NCI-H1417 treated with DMSO at 0.1 percent for 48 hours (cell line): ENCODE measurements around the gene RPL18.
"Not testable (repeated sequence)": the region's sequence is repeated elsewhere in the genome, so short reads cannot be mapped to it uniquely, and the experiment has no call there.

Source experiments
- DNase-seq: peaks from one replicate; lab custom pipeline; 2025; lab: John Stamatoyannopoulos, UW

RPL18 gene

DNA sequence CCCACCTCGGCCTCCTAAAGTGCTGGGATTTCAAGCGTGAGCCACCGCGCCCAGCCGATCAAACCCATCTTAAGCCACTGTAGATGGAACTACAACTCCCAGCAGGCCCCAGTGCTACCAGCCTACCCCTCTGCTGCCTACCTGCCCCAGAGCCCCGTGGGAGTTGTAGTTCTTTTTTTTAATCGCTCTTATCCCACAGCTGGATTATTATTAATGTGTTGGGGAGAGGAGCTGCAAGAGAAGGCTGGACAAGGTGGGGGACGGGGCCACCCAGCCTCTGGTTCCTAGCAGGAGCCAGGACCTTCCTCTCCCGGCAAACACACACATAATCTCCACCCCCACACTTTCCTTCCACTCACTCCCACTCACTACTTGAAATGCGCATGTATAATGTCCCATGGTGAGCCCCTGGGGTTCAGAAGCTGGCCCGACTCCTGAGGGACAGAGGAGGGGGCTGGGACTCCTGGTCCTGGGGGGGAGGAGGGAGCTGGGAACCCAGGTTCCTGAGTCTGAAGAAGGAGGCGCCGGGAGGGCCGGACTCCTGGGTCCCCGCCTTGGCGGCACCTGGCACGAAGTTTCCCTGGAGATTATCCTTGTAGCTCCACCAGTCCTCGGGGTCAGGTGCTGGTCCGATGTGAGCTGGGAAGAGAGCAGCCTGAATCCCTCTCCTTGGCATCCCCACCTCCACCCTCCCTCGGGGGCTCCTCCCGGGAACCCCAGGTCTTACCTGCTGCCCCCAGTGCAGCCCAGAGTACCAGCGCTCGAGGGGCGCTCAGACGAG, 26.1 kb upstream of the RPL18 start:
- DNase-seq: peak; percentile 26

DNA sequence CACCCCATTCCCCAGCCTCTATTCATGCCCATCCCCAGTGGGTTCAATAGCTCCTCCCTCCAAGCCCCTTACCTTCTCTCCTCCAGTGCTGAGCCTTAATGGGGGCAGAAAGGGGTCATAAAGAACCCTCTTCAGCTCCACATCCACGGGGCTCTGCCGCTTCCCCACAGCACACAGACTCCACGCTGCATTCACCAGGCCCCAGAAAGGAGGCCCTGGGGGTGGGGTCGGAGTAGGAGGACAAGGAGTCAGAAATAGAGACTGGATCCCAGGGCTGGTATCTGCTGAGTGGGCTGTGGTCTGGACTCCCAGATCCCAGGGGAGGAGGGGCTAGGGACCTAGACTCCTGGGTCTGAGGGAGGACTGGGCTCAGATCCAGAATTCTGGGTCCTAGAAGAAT, 25.4 kb upstream of the RPL18 start:
- DNase-seq: no peak

DNA sequence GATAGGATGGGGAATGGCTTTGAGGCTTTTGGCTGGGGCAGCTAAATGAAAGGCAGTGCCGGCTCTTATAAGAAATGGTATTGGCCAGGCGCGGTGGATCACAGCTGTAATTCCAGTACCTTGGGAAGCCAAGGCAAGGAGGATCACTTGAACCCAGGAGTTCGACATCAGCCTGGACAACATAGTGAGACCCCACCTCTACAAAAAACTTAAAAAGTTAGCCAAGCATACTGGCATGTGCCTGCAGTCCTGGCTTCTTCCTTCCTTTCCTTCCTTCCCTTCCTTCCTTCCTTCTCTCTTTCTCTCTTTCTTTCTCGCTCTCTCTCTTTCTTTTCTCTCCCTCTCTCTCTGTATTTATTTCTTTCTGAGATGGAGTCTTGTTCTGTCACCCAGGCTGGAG, 23.9 kb upstream of the RPL18 start:
- no peak for DNase-seq

DNA sequence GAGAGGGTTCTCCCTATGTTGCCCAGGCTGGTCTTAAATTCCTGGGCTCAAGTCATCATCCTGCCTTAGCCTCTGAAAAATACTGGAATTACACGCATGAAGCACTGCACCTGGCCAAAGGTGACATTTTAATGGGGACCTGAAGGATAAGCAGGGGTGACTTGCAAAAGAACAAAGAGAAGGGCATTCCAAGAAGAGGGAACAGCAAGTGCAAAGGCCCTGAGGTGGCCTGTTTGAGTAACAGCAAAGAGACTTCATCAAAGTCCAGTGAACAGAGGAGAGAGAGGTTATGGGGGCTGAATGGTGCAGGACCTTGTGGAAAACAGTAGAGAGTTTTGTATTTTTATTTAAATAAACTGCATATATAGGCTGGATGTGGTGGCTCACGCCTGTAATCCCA, 22.9 kb upstream of the RPL18 start:
- no peak for DNase-seq

DNA sequence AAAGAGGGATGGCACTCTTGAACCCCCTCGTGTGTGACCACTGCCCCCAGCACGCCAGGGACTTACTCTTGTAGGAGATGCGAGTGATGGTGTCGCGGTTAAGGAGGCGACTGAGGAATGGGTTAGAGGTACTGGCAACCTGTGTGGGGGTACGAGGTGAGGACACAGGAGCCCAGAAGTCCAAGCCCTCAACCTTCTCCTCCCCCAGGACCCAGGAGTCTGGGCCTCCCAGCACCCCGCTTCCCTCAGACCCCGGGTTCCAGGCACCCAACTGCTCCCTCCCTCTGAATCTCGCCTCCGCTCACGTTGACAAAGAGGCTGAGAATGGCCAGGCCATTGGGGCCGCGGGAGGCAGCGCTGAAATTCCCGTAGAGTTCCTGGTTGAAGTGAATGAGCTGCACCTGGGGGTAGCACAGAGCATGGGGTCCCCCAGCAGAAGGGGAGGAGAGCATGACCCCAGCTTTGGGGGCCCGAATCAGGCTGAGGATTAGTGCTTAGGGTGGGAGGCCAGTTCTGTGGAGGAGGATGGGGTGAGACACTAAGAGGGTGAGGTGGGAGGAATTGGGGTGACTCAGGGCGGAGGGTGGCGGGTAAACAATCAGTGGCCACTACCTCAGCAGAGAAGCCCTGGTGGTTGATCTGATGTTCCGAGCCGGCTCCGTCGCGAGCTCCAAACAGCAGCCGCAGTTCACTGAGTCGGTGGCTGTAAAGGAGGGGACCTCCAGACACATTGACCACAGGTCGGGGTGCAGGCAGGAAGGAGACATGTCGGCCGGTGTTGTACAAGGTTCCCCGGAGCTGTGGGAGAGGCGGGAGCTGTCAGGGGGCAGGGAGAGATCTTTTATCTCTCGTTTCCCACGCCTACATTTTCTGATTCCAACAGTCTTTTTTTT, 20.8 kb upstream of the RPL18 start:
- no peak for DNase-seq

DNA sequence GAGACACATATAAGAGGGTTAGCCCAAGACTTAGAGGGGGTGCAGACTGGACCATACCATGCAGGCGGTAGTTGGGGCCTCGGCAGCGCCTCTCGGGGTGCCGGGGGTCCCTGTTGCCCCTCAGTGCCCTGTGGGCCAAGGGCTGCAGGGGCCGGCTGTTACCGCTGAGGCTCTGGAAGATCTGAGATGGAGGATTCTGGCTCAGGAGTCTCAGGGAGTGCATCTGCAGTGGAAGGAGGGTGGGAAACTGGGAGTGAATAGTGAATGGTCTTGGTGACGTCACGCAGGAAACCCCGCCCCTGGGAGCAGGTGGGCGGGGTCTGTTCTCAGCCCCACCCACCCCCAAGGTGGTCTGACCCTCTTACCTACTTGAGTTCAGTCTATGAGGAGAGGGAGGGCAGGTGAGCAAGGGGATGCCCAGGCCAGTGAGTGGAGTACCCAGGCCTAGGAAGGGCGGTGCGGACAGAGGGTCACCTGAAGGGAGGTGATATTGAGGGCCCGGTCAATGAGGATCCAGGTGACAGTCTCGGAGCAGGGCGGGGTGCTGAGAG, 19.9 kb upstream of the RPL18 start:
- no peak for DNase-seq

DNA sequence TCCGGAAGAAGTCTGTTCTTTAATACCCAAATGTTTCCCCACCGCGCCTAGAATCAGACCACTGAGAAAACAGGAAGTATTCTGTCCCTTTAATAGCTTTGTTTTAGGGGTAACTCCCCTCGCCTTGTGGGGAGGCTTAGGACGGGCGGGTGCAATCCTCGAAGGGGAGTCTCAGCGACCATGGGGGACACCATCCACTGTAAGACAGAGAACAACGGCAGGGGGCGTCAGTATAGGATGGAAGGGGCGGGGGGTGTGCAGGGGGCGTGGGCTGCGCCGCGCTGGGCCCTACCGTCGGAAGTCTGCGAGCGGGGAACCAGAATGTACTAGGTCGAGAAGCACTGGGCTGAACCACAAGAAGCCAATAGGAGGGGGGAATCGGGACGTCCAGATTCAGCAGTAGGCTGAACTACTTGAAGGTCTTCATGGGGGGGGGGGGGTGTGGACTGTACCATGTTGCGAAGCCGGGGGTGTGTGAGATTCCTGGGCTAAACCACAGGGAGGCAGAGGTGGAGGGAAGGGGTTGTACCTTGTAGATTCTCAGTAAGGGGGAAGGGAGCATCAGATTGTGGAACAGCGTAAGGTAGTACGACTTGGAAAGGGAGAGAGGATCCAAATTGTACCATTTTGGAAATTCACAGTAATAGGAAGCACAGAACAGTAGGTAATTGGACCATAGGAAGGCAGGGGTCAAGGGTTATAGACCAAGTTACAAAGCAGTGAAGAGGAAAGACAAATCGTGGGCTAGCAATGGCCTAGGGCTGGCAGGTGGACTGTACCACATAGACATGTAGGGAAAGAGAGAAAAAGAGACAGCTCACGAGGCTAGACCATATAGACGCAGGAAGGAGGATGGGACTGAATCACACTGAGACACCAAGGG, 19.2 kb upstream of the RPL18 start:
- peak; percentile 83 for DNase-seq

DNA sequence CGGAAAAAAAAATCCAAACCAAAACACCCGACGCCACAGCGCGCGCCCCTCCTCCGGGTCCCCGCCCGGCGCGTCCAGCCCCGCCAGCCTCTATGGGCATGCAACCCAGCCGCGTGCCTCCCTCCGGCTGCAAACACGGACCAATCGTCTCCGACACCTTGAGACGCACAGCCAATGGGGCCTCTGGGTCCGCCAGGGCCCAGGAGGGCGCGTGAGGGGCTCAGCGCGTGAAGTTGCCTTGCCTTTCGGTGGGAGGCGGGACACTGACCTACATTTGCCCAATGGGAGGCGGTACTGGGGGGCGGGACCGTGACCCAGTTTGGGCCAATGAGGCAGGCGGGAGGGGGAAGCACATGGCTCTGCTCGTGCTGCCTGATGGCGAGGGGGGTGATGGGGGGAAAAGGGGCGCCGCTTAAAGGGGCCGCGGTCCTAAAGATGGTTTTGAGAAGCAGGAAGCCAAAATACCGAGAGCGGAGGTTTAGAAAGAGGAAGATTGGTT, 18.5 kb upstream of the RPL18 start:
- peak; percentile 85 for DNase-seq

DNA sequence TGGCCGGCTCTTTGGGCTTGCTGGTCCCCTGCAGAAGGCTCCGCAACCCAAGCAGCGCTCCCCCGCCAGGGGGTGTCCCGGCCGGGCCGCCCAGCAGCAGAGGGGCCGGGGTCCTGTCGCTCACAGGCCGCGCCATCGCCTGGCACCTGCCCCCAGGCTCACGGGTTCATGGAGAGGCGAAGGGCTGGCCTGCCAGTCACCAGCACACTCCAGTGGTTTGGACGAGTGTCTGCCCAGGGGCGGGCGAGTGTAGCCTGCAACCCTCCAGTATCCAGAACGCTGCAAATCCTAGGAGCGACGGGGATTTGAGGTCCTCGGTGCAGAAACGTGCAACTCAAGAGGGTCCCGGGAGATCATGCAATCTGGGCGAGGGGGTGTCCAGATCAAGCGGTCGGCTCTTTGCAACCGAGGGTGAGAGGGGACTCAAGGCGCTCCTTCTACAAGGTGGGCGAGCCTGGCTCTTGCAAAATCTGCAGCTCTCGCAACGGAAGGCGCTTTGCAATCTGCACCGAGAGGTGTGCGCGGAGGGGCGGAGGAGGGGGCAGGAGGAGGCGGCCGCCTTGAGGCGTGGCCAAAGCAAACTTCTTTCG, 18.0 kb upstream of the RPL18 start, which contains the start of gene DBP:
TSS of gene DBP (minus strand) at position 521 of the 590 bp plus-strand sequence. CDS start at position 136, 385 bp downstream.
- DNase-seq: no peak

DNA sequence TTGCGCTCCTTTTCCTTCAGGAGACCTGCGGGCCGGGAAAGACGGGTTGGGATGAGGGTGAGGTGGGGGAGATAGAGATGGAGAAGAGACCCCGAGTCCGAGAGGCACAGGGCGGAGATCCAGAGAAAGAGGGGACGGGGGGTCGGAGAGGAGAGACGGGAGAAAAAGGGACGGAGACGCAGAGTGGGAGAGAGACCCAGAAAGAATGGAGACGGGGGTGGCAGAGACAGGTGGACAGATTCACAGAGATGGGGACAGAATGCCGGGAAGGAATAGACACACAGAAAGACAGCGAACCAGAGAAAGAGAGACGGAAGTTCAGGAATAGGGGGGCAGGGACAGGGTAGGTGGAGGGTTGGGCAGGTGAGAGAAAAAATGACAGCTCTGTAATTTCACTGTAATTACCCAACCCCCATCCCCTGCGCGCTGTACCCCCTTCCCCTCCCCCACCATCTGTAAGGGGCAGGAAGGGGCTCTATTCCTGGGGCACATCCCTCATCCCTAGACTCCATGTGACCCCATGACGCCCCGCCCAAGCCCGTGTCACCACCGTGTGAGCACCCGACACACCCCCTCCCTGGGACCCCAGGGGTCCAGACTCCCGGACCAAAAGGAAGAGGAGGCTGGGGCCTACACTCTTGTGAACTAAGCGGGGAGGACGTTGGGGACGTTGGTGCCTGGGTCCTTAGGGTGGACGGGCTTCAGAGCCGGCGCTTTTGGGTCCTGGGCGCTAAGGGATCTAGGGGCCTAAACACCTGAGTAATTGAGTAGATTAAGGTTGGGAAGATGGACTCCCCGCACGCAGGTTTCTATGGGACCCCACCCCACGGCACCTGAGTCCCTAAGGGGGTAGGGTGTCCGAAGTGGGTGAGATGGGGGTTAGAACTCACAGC, 17.2 kb upstream of the RPL18 start:
- no peak for DNase-seq

DNA sequence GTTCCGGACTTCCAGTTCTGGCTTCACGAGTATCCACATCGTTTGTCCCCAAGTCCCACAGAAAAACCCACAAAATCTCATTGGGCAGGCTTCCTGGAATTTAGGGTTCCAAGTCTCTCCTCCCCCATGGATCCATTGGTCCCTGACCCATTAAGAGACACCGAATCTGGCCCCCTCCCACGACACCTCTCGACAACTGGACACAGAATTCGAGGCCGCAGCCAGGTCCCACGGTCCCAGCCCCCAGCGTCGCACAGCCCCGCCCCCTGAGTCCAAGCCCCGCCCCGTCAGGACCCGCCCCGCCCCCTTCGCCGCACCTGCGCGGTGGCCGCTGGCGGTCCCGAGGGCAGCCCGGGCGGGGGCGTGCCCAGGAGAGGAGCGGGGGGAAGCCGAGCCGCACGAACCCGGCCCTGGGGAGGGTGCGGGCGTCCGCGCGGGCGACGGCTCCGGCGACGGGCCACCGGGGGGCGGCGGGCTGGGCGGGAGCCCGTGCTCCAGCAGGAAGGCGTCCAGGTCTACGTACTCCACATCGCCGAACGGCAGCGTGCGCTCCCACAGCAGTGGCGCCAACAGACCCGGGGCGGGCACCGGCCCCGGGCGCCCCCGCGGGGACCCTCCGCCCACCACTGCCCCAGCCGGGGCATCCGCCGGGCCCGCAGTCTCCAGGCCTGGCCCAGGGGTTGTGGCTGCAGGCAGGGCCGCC, 16.4 kb upstream of the RPL18 start:
- no peak for DNase-seq

DNA sequence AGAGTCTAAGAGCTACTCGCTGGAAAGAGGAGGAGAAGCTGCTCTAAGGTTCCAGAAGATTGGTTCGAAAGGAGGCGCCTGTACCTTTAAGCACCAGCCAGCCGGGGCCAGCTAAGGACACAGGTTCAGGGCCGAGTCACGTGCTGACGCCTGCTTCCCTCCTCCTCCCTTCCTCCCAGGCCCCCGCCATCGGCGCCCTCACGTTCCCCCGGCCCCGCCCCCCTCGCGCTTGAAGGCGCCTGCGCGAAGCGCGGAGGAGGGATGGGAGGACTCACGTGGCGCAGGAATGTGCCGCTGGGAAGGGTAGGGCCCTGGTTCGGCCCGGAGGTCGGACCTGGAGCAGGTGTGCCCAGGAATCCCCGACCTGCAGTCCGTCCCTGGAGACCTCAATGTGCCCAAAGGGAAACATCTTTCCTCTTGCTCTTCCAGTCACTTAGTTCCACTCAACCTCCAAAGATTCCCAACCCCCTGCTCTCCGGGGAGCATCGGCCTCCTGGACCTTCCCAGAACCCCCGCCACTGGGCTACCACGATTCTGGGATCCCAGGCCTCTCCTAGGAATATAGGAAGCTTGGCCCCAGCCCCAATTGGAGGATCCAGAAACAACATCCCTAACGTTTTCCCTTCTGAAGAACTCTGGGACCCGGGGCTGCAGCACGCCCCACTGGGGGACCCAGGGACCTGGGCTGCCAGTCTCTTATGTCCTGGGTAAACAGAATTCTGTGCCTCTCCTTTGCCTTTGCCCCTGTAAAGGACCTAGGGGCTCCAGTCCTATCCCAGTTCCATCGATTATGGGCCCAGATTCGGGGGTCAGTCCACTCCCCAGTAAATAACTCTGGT, 15.7 kb upstream of the RPL18 start:
- DNase-seq: peak; percentile 69

DNA sequence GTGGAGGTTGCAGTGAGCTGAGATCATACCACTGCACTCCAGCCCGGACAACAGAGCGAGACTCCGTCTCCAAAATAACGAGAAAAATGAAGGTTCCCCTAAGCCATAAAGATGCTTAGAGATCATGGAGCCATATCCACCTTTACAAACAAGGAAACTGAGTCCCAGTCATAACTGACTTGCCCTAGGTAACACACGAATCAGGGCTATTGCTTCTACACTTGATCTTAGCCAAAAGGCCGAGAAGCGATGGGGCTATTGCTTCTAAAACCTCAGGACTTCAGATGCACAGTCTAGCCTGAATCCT, 15.0 kb upstream of the RPL18 start:
- DNase-seq: no peak

DNA sequence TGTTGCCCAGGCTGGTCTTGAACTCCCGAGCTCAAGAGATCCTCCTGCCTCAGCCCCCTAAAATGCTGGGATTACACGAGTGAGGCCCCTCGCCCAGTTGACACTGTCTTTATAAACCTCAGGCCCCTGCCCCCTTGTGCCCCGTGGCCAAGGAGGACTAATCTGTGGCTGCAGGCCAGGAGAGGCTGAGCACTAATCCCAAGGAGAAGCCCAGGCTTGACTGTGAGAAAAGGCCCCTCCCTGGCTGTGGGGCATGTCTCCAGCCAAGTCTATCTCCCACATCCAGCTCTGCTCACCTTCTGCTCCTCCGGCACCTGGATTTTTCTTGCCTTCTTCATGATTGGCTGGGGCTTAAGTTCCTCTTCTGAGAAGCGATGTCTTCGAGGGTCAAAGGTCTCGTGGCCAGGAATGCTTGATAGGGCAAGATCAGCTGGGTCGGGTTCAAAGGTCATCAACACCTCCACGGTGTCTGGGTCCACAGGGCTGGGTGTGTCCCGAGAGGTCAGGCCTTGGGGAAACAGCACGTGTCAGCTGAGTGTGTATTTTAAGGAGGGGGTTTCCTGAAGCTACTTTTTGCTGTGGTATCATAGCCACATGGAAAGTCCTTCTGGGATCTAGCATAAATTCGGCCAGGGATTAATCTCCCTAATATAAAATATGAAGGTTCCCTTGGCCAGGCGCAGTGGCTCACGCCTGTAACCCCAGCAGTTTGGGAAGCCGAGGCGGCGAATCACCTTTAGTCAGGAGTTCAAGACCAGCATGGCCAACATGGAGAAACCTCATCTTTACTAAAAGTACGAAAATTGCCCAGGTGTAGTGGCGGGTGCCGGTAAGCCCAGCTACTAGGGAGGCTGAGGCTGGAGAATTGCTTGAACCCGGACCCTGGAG, 14.4 kb upstream of the RPL18 start:
- no peak for DNase-seq

DNA sequence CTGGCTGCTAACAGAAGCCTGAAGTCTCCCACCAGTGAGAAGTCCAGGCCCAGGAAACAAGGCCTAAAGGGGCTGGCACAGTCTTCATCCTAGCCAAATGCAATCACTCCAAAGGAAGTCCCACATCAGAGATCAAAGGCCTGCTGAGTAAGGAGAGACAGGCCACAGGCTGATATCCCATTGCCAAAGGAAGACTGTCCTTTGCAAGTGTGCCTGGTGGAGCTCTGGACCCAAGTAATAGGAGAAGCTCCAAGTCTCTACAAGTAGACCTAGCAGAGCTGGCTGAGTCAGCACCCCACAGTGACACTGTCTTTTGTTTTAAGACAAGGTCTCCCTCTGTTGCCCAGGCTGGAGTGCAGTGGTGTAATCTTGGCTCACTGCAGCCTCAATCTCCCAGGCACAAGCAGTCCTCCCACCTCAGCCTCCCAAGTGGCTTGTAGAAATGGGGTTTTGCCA, 13.7 kb upstream of the RPL18 start:
- no peak for DNase-seq

DNA sequence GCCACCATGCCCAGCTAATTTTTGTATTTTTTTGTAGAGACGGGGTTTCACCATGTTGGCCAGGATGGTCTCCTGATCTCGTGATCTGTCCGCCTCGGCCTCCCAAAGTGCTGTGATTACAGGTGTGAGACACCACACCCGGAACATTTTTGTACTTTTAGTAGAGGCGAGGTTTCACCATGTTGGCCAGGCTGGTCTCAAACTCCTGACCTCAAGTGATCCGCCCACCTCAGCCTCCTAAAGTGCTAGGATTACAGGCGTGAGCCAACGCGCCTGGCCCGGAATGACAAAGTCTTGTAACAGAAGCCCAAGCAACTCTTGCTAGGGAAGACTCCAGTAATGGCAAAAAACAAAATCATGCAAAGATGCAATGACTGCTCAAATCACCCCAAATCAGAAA, 13.3 kb upstream of the RPL18 start:
- DNase-seq: not testable (repeated sequence)

DNA sequence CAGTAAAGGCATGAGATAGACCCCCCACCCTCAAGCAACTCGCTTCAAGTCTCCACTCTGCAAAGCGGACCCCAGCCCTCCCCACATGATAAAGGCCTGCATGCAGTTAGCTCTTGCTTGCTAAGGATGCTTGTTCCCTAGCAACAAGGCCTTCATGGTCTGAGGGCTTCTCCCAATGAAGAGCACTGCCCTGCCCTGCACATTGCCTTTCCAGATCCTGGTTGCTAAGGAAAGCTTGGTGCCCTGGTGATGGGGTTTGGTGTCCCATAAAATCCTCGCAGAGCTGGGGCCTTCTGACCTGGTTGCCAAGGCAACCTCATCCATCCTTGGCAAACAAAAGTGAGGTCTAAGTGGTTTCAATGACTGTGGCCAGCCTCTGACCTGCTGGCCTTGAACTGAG, 12.2 kb upstream of the RPL18 start:
- DNase-seq: no peak
